ENCODE results near the gene HMCES.

HMCES gene

GRCh38 chr3:129315998-129316247 is 37.3 kb downstream of the HMCES start:
- H3K4me3 ChIP-seq, result peak overlapping the region; percentile 78
- TF ChIP-seq CTCF (IDR thresholded peaks at IDR 0.05), result no peak
- no peak for DNase-seq (ENCODE audit: low spot score)
- peak overlapping the region; percentile 92 to 98 for H3K27ac ChIP-seq

- Histone ChIP-seq H3K27ac (peak overlapping the region; percentile 92 to 98), H3K4me3 (peak overlapping the region; percentile 78)
- TF ChIP-seq CTCF (IDR thresholded peaks at IDR 0.05), result no peak
- peak; percentile 91 for DNase-seq (ENCODE audit: low spot score)
Observed at GRCh38 chr3:129316248-129317013, 37.8 kb downstream of the HMCES start.

DNA sequence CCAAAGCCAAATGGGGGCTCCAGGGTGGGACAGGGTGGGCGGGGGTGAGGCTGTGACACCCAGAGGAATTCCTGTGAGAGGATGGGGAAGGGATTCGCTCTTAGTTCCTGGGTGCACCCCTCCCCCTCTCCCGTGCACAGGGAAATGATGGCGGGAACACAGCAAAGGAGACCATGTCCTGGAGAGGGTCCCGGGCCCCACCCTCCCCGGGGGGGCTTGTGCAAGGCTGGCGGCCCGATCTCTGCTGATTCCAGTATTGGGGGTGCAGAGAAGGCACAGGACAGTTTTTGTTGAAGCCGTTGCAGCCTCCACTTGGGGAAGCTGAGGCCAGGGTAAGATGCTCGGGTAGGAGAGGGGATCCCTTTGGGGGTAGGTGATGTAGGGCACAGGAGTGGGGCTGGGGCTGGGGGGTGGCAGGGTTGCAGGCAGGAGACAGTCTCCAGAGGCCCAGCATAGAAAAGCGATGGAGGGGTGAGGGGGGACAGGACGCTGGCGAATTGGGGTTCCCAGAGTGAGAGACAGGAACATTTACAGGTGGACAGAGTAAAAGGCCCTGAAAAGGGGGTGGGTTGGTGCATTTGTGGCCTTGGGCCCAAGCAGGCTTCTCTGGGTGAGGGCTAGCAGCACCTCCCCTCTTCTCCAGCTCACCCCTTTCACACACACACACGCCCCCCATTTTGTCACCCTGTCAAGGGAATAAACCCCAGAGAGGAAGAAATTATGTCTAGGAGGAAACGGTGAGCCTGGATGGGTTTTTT is 38.5 kb downstream of the HMCES start:
- peak; percentile 64 for DNase-seq (ENCODE audit: low spot score)
- H3K4me3 ChIP-seq, result peak overlapping the region; percentile 78
- no peak for TF ChIP-seq CTCF (IDR thresholded peaks at IDR 0.05)
- H3K27ac ChIP-seq, result peak overlapping the region; percentile 92 to 98

GRCh38 chr3:129317848-129318247 is 39.2 kb downstream of the HMCES start:
- Histone ChIP-seq H3K4me3 (no peak overlapping the region), H3K27ac (no peak overlapping the region)
- DNase-seq (ENCODE audit: low spot score), result peak; percentile 72
- TF ChIP-seq CTCF (IDR thresholded peaks at IDR 0.05), result no peak

DNA sequence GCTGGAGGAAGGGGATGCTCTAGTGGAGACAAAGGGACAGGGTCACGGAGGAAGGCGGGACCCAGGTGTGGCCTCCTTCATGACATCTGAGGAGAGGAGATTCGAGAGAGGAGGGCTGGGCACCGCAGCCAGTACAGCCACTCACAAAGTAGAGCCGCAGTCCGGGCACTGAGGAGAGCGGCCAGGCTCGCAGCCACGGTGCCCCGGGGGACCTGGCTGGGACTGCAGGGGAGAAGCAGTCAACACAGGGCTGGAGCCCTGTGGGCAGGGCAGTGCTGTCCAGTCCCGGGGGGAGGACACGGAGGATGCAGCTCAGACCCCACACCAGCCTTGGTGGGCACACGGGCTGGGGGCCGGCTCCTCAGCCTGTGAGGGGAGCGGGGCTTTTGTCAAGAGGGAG is 40.3 kb downstream of the HMCES start:
- TF ChIP-seq CTCF (IDR thresholded peaks at IDR 0.05), result no peak
- DNase-seq (ENCODE audit: low spot score), result no peak
- H3K4me3 ChIP-seq, result no peak overlapping the region
- no peak overlapping the region for H3K27ac ChIP-seq

DNA sequence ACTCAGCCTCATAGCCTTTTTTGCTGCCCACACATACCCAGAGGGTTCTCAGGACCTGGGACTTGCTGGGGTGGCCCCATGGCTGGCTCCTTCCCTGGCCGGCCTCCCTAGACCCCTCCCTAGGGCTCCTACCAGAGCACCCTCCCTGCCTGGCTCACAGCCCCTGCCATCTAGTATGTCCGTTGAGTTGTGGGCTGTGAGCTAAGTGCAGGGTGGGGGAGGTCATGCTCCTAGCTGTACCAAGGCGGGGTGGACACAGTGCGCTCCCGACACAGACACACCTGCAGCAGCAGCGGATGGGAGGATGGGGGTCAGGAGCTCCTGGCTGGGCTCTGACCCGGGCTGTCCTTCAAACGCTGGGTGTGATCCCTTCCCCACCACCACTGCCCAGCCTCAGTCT is 41.6 kb downstream of the HMCES start:
- Histone ChIP-seq H3K27ac (no peak overlapping the region), H3K4me3 (no peak overlapping the region)
- no peak for TF ChIP-seq CTCF (IDR thresholded peaks at IDR 0.05)
- DNase-seq (ENCODE audit: low spot score), result no peak

Measured in coronary artery (tissue), 2 donors.